Measurements from ENCODE around the gene PLD1. TPM values are rescaled to one million over a fixed set of nuclear protein-coding genes. Genes with fewer than 3 reads are reported as not detected.

PLD1 gene
- total RNA-seq, 2 experiments from 2014 or later = 0.22 to 1.0 TPM

GRCh38 chr3:171553086-171553485 lies 257.2 kb downstream of the PLD1 start:
- intact Hi-C loops (cut with DNase I, micrococcal nuclease) = no loop called here
- no peaks in the 10 kb centered on the region for H3K9me3 ChIP-seq (ENCODE audit: control insufficient read depth in 1 of 2, insufficient read depth in 1 of 2, low read length in 2 of 2)
- no peak for ATAC-seq (ENCODE audit: poor library complexity)
- no peaks in the 10 kb centered on the region for H3K27me3 Mint-ChIP-seq
- no peak overlapping the region for H3K27ac Mint-ChIP-seq
- peak in 1 of 14 experiments; percentile 22 for DNase-seq
- no peak overlapping the region for H3K4me3 ChIP-seq (ENCODE audit: low read length)
- ChIA-PET POLR2A (no interaction called here), CTCF (no interaction called here)
- peaks cover 13% of the 10 kb centered on the region for H3K4me1 Mint-ChIP-seq (ENCODE audit: low read depth)
- no peak overlapping the region for H3K4me3 Mint-ChIP-seq
- no peaks in the 10 kb centered on the region for H3K36me3 ChIP-seq (ENCODE audit: insufficient read depth, low read length)
- TF ChIP-seq, protein P1, sequence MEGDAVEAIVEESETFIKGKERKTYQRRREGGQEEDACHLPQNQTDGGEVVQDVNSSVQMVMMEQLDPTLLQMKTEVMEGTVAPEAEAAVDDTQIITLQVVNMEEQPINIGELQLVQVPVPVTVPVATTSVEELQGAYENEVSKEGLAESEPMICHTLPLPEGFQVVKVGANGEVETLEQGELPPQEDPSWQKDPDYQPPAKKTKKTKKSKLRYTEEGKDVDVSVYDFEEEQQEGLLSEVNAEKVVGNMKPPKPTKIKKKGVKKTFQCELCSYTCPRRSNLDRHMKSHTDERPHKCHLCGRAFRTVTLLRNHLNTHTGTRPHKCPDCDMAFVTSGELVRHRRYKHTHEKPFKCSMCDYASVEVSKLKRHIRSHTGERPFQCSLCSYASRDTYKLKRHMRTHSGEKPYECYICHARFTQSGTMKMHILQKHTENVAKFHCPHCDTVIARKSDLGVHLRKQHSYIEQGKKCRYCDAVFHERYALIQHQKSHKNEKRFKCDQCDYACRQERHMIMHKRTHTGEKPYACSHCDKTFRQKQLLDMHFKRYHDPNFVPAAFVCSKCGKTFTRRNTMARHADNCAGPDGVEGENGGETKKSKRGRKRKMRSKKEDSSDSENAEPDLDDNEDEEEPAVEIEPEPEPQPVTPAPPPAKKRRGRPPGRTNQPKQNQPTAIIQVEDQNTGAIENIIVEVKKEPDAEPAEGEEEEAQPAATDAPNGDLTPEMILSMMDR (IDR thresholded peaks at IDR 0.05) = no peak
- H3K27me3 ChIP-seq (ENCODE audit: control insufficient read depth in 1 of 2, insufficient read depth in 2 of 2, low read length in 2 of 2) = no peaks in the 10 kb centered on the region
- no peaks in the 10 kb centered on the region for H3K9me3 Mint-ChIP-seq
- no peaks in the 10 kb centered on the region for H3K4me1 ChIP-seq (ENCODE audit: insufficient read depth, low read length)
- no peaks in the 10 kb centered on the region for H3K36me3 Mint-ChIP-seq (ENCODE audit: low read depth)
- H3K27ac ChIP-seq (ENCODE audit: low read depth in 1 of 2, low read length in 2 of 2) = no peak overlapping the region

DNA sequence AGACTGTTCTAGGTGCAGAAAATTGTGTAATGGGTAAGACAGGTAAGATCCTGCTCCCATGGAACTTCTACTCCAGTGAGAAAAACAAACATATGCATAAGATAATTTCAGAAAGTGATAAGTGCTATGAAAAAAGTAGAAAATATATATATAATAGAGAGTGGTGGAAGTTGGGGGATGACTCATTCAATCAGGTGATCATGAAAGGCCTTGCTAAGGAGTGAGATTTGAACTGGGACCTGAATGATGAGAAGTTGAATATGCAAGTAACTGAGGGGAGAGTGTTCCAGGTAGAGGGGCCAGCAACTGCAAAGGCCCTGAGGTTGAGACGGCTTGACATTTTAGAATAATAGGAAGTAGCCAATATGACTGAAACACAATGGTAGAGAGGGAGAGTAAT lies 257.8 kb downstream of the PLD1 start:
- DNase-seq = no peak

GRCh38 chr3:171551296-171551695 lies 259.0 kb downstream of the PLD1 start:
- ChIA-PET CTCF (interaction anchor here (1.4 kb wide), 1 partner anchor 739 kb away, joined by 3 read pairs; no protein-coding TSS in a partner anchor), POLR2A (no interaction called here)
- TF ChIP-seq, protein P1 (IDR thresholded peaks at IDR 0.05) = no peak
- no peaks in the 10 kb centered on the region for H3K27me3 ChIP-seq (ENCODE audit: control insufficient read depth in 1 of 2, insufficient read depth in 2 of 2, low read length in 2 of 2)
- peaks cover 2% of the 10 kb centered on the region for H3K4me1 Mint-ChIP-seq (ENCODE audit: low read depth)
- no peaks in the 10 kb centered on the region for H3K36me3 Mint-ChIP-seq (ENCODE audit: low read depth)
- no peak overlapping the region for H3K27ac Mint-ChIP-seq
- no peak overlapping the region for H3K27ac ChIP-seq (ENCODE audit: low read depth in 1 of 2, low read length in 2 of 2)
- H3K9me3 Mint-ChIP-seq = no peaks in the 10 kb centered on the region
- no peaks in the 10 kb centered on the region for H3K9me3 ChIP-seq (ENCODE audit: control insufficient read depth in 1 of 2, insufficient read depth in 1 of 2, low read length in 2 of 2)
- no peak overlapping the region for H3K4me3 Mint-ChIP-seq
- intact Hi-C loops (cut with DNase I, micrococcal nuclease) = no loop called here
- no peak for ATAC-seq (ENCODE audit: poor library complexity)
- H3K4me3 ChIP-seq (ENCODE audit: low read length) = no peak overlapping the region
- no peaks in the 10 kb centered on the region for H3K36me3 ChIP-seq (ENCODE audit: insufficient read depth, low read length)
- no peak for DNase-seq
- H3K27me3 Mint-ChIP-seq = no peaks in the 10 kb centered on the region
- H3K4me1 ChIP-seq (ENCODE audit: insufficient read depth, low read length) = no peaks in the 10 kb centered on the region

More for the DNA sequence above, 257.8 kb downstream of the PLD1 start:
- Mint-ChIP-seq H3K4me1 (ENCODE audit: low read depth) (peaks cover 9% of the 10 kb centered on the region), H3K27me3 (no peaks in the 10 kb centered on the region), H3K36me3 (ENCODE audit: low read depth) (no peaks in the 10 kb centered on the region), H3K27ac (no peak overlapping the region), H3K4me3 (no peak overlapping the region), H3K9me3 (no peaks in the 10 kb centered on the region)
- ChIA-PET CTCF (no interaction called here), POLR2A (no interaction called here)
- intact Hi-C loops (cut with DNase I, micrococcal nuclease) = no loop called here
- Histone ChIP-seq H3K36me3 (ENCODE audit: insufficient read depth, low read length) (no peaks in the 10 kb centered on the region), H3K27ac (ENCODE audit: low read depth in 1 of 2, low read length in 2 of 2) (no peak overlapping the region), H3K27me3 (ENCODE audit: control insufficient read depth in 1 of 2, insufficient read depth in 2 of 2, low read length in 2 of 2) (no peaks in the 10 kb centered on the region), H3K4me3 (ENCODE audit: low read length) (no peak overlapping the region), H3K4me1 (ENCODE audit: insufficient read depth, low read length) (no peaks in the 10 kb centered on the region), H3K9me3 (ENCODE audit: control insufficient read depth in 1 of 2, insufficient read depth in 1 of 2, low read length in 2 of 2) (no peaks in the 10 kb centered on the region)
- TF ChIP-seq, protein P1 (IDR thresholded peaks at IDR 0.05) = no peak
- no peak for ATAC-seq (ENCODE audit: poor library complexity)

Other genes starting within 250 kb of the PLD1 start
- not detected for gene TMEM212, start 32.9 kb upstream of the PLD1 start, total RNA-seq
- 10 to 100 TPM; 26.1 to 28.7 TPM for gene FNDC3B, start 229.1 kb upstream of the PLD1 start, total RNA-seq

Data from CD4-positive, alpha-beta T cell (primary cell).